ENCODE measurements around the gene PROKR1.

- TF ChIP-seq CTCF (IDR thresholded peaks at IDR 0.05) (no peak), EZH2 (IDR thresholded peaks at IDR 0.05; ENCODE audit: borderline replicate concordance, insufficient read depth, low read depth, low read length, poor library complexity, severe bottlenecking) (peak; percentile 32)
Measured at GRCh38 chr2:68643011-68643873, at the start of gene PROKR1.

Data from B cell (primary cell).